LNCaP clone FGC (cell line): Measurements from ENCODE around the gene GATA6.

Source experiments
- DNase-seq: peaks from one replicate; pipeline ENCODE4 v3.0.0-alpha.2; 2011; ENCODE audit warnings: low read depth
- H3K4me3 ChIP-seq: 2 replicates; pipeline ENCODE4 v1.5.1; 2011; ENCODE audit warnings: mild to moderate bottlenecking, low read depth, low read length, control low read depth
- CTCF ChIP-seq: IDR thresholded peaks from 2 replicates; pipeline ENCODE4 v1.5.1; 2012; ENCODE audit warnings: mild to moderate bottlenecking; ENCODE audit not compliant: control insufficient read depth, insufficient read depth; ENCODE audit errors: extremely low read depth

The GATA6 gene

DNA sequence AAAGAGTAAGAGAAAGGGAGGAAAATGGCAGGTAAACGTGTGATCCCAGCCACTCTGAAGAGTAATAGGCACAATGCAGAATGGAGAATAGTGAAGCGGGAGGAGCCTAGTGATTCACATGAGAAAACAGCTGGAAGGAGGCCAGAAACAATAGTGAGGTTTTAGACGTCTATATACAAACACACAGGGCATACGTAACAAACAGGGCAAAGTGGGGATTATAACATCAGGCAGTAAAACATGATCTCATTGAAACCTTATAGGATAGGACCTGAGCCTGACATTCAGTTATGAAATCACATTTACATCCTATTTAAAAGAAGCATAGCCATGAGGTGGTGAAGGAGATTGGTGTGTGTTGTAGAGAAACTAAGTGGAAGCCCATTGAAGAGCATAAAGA is 33.0 kb upstream of the GATA6 start:
- DNase-seq: no peak
- no peak overlapping the region for H3K4me3 ChIP-seq
- TF ChIP-seq CTCF: no peak

- no peak for DNase-seq
- TF ChIP-seq CTCF: no peak
These were observed 28.2 kb upstream of the GATA6 start for GRCh38 chr18:22141211-22141610.

GRCh38 chr18:22143347-22144340 is 25.7 kb upstream of the GATA6 start:
- H3K4me3 ChIP-seq: no peak overlapping the region
- DNase-seq: no peak
- no peak for TF ChIP-seq CTCF

More at GRCh38 chr18:22141211-22141610, 28.2 kb upstream of the GATA6 start:
- no peak overlapping the region for H3K4me3 ChIP-seq

DNA sequence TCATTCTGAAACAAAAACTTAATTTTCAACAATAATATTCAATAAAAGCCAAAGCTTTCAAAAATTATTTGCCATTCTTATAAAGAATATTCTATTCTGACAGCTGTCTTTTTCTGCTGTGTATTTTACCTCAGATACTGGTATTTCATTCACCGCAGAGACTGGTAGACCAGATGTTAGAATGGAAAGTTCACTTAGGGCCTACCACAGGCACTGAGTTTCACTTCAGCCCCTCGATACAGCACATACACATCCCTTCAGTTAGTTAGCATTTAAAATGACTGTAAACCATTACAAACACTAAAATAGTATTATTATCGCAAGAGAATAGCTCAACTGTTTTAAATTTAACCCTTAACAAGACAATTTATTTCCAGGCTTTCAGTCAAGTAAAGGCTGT is 24.2 kb upstream of the GATA6 start:
- no peak for DNase-seq
- no peak overlapping the region for H3K4me3 ChIP-seq
- no peak for TF ChIP-seq CTCF

GRCh38 chr18:22149710-22150109 is 19.7 kb upstream of the GATA6 start:
- TF ChIP-seq CTCF: no peak
- no peak for DNase-seq
- H3K4me3 ChIP-seq: no peak overlapping the region

GRCh38 chr18:22152093-22152492 is 17.3 kb upstream of the GATA6 start:
- TF ChIP-seq CTCF: no peak
- no peak for DNase-seq
- H3K4me3 ChIP-seq: no peak overlapping the region
